Activated gamma-delta T cell treated with Interleukin-2 at 50 U/mL for 16 hours (primary cell): ENCODE results near the gene ITPR2.
"Not testable (repeated sequence)": the region's sequence is repeated elsewhere in the genome, so short reads cannot be mapped to it uniquely, and the experiment has no call there.

Experiments
- DNase-seq: peaks from one replicate; pipeline ENCODE4 v3.0.0-alpha.2; 2020

ITPR2 gene

DNA sequence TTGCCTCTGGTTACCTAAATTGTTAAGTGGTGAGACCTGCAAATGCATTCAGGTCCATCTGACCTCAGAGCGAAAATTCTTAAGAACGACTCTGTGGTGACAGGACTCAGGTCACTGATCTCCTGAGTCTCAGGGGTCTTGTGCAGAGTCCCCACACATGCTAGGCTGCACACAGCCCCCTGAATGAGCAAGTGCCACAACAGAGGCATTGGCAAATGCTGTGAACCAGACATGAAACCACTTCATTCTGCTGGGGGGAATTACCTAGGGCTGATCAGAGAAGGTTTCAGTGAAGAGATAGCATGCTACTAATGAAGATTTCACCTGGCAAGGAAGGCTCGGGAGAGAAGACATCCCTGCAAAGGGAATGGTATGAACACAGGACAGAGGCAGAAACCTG lies 281.6 kb downstream of the ITPR2 start:
- no peak for DNase-seq

DNA sequence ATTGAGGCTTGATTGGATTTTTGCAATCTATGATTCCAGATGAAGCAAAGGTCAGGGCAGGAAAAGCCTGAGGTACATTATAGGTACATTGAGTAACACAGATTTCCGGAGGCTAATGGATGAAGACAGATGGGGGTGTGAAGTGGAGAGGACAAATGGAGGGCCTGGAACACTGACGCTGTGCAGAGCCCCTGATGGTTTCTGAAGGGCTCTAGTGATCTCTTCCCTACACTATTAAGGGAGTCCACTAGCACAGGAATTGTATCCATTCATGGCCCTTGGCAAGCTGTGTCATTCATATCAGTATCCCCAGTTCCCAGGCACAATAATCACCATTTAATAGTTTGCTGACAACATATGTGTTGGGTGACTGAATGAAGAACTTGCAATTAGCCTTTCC lies 284.8 kb downstream of the ITPR2 start:
- DNase-seq = no peak

DNA sequence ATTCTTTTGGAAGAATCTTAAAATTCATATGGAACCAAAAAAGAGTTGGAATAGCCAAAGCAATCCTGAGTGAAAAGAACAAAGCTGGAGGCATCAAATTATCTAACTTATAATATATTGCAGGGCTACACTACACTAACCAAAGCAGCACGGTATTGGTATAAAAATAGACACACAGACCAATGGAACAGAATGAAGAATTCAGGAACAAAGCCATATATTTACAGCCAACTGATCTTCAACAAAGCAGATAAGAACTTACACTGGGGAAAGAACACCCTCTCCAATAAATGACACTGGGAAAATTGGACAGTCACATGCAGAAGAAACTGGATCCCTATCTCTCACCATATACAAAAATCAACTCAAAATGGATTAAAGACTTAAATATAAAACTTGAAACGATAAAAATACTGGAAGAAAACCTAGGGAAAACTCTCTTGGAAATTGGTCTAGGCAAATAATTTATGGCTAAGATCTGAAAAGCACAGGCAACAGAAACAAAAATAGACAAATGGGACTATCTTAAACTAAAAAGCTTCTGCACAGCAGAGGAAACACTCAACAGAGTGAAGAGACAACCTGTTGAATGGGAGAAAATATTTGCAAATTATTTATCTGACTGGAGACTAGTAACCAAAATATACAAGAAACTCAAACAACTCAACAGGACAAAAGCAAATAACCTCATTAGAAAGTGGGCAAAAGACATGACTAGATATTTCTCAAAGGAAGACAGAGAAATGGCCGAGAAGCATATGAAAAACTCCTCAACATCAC lies 286.3 kb downstream of the ITPR2 start:
- no peak for DNase-seq

DNA sequence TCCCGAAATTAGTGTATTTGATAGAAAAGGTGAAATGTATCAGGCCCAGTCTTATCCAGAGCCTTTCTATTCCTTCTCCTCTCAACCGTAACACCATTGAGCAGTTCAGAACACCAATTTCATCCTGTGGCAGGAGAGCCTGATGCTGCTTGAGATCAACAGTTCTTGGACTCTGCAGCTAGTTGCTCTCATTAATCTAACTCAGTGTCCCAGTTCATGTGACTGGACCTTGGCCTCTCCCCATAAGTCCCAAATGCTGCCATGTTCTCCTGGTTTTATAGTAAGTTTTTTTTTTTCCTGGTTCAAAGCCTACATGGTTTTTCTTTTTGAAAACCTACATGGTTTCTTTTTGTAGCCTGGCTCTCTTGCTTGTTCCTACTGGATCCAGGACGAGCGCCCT lies 293.9 kb downstream of the ITPR2 start:
- DNase-seq = no peak

DNA sequence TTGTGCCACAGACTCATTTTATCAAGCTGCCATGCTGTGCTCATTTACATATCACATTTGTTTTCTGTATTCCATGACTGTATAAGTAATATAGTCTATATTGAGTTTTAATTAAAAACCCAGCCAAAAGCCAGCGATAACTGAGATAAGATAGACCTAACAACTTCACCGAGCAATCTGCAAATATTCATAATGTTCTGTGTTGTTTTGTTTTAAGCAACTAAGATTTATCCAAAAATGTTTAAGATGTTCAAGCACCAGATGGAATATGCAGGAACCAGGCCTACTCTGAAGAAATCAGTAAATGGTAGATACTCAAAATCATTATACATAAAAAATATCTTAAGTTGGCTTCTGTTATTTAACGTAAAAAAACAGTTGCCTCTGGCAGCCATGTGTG lies 295.3 kb downstream of the ITPR2 start:
- DNase-seq = no peak

DNA sequence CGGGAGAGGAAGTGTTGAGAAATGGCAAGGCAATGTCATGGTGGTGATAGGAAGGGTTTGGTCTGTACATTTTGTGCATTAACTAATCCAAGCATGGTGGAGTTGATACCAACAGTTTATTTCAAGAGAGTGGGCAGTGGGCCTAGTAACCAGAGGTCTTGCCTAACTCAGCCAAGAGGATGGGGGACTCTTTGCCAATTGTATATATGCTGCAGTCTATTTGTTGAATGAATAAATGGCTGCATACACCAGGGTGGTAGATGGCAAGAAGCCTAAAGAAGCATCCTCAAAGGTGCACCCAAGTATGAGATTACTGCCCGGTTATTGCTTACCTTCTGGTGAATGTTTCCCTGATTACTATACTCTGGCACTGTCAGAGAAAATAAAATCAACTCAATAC lies 295.9 kb downstream of the ITPR2 start:
- DNase-seq = no peak

DNA sequence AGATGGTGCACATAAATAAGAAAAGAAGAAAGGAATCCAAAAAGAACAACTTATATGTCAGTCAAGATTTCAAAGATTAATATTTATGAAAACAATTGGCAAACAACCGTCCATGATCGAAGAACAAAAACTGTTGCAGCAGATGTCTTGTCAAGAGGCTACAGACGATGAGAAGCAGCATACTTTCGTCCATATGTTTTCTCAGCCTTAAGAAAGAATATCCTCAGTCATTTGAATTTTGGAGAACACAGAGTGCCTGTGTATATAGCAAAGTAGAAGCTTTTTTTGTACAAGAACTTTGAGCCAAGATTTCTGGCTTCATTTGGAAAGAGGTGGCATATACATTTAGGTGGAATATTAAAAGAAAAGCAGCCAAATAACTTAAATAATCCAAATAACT lies 297.2 kb downstream of the ITPR2 start:
- no peak for DNase-seq

DNA sequence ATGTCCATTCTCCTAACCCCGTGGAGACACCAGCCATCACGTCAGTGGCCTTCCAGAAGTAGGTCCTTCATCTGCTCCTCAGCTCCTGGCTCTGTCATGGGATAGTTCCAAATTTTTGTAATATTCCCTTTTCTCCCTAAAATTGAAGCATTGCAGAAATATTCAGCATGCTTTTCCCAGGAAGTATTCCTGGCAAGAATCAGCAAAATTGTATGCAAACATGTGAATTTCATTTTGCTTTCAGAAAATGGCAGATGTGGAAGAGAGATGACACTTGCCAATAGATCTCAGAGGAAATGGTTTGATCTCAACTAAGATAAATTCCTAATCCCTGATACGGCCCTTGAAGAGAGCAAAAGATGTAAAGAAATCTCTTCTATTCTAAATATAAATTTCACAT lies 298.9 kb downstream of the ITPR2 start:
- DNase-seq = no peak

DNA sequence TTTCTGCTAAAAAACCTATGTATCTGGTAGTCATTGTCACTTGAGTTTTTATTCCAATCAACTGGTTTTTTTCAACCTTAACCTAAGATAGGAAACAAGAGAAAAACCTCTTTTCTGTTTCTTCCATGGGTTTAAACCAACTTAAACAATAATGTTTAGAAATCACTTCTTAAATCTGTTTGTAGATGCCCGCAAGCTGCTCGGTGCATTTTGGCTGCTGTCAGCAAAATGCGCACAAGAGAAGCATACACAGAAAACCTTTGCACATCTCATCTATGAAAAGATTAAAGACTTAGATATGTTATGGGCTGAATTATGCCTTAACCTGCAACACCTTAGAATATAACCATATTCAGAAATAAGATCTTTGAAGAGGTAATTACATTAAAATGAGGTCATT lies 299.8 kb downstream of the ITPR2 start:
- DNase-seq = no peak

DNA sequence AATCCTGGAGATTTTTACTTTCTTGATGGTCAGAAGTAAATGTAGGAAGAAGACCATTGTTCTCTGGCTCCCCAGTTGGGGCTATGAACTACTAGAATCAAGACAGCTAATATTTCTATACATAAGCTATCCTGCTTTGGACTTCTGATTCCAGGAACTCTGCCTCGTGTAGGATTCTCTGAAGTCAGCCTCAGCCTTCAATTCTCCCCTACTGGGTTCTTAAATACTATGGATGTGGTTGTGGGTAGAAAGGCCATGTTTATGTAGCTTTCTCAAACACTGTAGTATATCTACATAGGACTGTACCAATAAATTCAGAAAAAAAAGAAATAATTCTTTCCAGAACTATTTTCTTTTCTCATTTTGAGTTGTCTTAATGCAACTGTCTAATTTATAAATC lies 302.5 kb downstream of the ITPR2 start:
- no peak for DNase-seq

DNA sequence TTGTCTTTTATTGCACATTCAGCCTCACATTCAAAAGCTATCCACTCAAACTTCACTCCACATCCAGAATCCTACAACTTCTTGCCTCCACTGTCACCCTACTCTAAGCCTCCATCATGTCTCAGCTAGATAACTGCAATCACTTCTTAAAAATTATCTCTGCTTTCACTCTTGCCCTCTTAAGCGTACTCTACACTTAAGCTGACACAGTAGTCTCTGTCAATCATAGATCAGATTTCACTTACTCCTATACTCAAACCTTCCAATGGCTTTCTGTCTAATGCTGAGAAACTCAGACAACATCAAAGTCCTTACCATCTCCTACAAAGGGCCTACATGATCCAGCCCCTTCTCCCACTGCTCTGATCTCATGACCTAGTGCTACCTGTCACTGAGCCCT lies 304.1 kb downstream of the ITPR2 start:
- no peak for DNase-seq

DNA sequence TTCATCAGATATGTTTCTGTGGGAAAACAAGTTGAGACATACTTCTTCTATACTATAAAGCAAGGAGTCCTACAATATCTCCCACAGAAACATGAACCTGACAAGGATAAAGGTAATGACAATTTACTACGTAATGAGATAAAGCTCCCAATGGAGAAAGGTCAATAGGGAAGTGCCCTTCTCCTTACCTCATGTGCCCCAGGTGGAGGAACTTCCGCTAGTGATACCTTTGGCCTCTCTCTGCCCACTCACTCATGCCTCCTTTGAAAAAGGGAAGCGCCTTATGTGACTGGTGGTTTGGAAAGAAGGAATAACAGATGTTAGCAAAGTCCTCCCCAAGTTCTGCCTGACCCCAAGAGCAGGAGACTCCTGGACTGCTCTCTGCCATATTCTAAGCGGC lies 305.3 kb downstream of the ITPR2 start:
- DNase-seq = no peak

DNA sequence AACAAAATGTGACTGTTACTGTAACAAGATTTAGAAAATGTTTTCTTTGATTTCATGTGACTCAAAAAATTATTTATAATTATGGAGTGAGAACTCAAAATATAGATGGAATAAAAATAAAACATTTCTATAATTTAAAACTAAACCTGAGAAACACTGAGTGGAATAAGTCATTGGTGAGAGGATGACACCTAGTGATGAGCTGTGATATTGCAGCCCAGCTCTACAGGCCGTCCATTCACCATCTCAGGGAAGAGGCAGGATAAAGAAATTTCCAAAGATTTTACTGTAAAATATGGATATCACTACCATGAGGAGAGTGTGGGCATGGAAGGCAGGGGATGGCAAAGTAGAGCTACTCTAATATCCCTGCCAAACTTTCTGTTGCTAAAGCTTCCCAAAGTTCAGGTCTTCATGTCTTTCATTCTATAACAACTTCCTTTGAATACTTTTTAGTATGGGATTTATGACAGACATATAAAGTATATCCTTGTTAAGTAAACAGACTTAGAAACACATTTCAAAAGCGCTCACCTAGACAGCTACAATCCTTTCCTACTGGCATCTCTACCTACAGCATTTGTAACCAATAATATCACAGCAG lies 308.0 kb downstream of the ITPR2 start:
- DNase-seq = no peak

DNA sequence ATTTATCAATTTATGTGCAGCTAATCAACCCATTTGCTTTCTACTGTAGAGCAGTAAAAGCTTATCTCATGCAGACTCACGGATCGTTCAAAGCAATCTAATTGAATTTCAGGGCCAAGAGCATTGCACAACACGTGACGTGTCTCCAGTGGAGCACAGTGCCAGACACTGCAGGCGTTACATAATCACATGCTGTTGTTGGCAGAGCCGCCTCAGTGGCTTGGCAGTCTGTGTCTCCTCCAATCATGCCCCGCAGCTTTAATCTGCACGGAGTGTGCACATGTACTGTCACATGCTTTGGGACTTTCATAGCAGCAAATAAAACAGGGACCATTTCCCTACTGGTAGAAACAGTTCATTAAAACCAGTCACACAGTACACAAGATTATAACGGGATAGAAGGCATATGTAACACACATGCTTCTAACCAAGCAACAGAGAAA lies 309.3 kb downstream of the ITPR2 start:
- no peak for DNase-seq

DNA sequence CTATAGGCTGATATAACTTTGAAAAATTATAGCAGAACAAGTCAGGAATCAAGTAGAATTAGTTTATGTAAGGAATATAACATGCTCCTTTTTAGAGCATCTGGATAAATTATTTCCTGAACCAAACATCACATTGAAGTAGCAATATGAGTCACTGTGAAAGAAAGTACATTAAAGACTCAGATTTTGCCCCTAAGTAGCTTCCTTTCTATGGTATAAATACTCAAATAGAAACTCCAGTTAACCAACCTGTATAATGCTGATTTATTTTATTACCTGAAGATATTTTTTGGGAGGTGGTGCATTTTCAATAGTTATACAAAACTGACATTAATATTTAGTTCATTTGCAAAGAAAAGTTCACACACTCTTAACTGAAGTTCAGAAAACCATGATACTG lies 312.1 kb downstream of the ITPR2 start:
- DNase-seq = no peak

DNA sequence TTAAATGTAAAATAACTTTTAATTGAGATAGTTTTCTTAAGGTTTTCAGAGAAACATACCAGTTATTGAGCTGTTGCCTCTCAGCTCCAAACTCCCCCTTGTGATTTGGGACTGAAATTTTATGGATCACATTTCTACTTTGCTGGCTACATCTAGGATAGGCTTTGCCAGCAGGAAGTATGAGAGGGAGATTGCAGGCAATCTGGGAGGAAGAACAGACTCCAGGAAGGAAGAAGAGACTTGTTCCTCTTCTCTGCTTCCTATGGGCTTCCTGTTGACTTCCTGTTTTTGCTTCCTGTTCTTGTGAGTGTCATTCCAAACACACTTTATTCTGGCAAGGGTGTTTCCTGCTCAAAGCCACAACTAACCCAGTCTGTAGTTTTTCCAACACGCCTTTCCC lies 312.9 kb downstream of the ITPR2 start:
- DNase-seq = no peak

DNA sequence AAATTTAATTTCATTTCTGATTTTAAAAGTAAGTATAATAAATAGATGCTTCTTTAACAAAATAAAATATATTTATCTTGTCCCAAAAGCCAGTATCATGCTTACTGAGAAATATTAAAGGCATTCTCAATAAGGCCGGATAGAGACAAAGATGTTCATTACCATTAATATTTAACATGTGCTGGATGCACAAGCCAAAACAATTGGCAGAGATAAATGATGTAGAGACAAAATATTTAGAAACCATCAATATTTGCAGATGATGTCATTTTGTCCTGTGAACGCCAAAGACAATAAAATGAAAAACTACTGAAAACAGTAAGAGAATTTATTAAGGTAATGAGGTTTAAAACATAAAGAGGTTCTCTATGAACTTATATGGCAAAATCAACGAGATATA lies 313.5 kb downstream of the ITPR2 start:
- DNase-seq = no peak

DNA sequence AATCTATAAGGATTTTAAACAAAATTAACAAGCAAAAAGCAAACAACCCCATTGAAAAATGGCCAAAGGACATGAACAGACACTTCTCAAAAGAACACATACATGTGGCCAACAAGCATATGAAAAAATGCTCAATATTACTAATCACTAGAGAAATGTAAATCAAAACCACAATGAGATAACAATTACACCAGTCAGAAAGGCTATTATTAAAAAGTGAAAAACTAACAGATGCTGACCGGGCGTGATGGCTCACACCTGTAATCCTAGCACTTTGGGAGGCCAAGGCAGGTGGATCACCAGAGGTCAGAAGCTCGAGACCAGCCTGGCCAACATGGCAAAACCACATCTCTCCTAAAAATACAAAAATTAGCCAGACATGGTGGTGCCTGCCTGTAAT lies 315.7 kb downstream of the ITPR2 start:
- not testable (repeated sequence) for DNase-seq

DNA sequence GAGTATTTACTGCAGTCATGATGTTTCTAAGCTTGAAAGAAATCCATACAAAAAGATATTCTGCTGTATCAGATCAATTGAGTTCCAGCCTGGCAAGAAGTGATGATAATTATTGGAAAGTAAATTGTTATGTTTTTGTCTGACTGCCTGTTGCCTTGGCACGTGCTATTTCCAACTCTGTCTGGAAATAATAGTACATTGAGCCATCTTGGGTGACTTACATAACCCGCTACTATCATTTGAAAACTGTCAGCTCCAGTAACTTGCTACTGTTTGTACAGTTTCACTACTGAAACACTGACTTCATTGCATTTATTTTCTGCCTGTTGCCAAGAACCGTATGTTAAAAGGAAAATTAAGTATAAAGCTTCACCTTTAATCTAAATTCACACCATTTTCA lies 318.6 kb downstream of the ITPR2 start:
- no peak for DNase-seq

DNA sequence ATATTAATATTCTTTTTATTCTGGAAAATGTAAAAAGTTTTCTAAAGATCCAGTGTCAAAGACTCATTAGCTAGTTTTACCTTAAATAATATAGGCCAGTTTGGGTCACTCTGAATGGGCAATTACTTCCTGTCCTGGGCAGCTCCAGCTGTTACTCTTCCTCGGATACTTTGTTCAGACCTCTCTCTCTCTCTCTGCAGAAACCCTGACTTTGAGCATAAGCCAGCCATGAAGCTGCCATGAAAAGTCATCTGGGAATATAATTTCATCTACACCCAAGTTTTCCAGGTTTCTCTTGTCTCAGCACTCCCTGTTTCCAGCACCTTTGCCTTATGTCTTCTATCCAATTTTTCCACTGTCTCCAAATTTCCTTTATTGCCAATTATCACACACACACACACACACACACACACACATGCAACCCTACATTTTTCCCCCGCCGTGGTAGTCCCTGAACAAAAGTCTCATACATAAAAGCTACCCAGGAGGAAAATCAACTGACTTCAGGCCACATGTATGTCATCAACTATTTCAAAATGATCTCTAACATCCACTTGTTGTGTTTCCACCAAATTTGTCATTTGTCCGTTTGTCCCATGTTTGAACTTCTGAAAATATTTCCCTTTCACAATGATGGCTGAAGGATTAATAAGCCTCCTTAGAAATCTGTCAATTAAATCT lies 319.5 kb downstream of the ITPR2 start:
- no peak for DNase-seq

DNA sequence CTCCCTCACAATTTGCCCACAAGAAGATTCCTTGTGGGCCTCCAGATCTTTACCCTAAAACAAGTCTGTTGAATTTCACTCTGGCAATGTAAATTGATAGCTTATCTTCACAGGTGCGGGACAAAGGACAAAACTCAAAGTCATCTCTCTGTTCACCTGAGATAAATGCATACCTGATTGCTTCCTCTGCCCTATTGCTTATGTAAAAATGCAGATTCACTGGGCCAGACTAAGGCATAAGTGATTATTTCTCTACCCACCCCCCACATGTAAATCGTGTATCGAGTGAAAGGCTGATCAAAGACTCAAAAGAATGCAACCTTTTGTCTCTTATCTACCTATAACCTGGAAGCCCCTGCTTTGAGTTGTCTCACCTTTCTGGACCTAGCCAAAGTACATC lies 320.8 kb downstream of the ITPR2 start:
- no peak for DNase-seq

DNA sequence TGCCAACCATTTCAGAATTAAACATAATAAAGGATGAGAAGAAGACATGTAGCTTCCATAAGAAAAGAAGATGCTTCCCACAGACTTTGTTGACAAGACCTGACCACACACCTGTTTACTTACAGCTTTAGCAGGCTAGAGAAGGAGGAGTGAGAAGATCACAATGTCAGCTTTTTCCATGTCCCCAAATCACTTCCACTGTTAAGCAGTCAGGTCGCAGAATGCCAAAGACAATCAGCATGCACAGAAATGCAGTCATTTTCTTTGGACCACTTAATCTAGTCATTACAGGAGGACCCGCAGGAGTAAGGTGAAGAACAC lies 322.7 kb downstream of the ITPR2 start:
- DNase-seq = no peak

DNA sequence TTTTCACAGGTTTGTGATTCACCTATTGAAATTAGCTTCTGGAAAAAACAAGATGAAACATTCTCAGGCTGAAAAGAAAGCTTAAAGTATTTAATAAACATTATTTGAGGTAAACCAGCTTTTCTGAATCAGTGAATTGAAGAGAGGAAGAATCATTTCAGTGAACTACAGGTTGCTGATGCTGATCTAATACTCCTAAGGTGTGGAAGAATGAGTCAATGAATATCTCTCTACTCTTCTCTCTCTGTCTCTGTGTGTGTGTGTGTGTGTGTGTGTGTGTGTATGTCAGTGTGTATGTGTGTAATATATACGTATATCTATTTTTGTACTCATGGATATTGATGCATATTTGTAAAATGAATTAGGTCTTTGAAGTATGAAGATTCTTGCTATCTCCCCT lies 325.4 kb downstream of the ITPR2 start:
- no peak for DNase-seq

DNA sequence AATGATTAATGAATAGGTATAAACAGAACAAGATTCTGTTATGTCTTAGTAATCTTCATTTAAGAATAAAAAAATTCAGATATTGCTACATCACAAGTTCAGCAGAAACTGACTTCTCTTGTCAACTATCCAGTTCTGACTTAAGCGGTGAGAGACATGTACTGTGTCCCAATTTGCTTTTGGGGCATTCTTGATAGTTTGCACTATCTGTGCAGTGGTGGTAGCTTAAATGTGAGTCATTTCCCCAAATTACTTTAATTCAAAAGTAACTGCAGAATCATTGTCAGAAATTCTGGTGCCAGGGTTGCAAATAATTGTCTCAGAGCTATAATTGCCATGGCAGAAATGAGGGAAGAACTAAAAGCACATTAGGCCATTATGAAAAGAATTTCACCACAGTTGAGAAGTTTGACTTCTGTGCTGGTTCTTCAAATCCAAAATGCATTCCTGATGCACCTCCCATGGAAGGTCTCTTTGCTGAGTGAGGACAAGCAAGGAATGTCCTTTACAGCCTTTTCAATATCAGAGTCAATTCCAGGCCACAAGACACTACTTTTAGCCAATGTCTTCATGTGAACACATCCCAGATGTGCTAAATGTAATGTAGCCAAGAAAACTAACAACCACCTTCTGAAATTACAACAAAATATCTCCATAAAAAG lies 332.9 kb downstream of the ITPR2 start:
- DNase-seq = no peak
